ENCODE results near the gene DOCK4.
A peak's percentile ranks its signal among the peaks of the same experiment; 100 is the strongest.

DNA sequence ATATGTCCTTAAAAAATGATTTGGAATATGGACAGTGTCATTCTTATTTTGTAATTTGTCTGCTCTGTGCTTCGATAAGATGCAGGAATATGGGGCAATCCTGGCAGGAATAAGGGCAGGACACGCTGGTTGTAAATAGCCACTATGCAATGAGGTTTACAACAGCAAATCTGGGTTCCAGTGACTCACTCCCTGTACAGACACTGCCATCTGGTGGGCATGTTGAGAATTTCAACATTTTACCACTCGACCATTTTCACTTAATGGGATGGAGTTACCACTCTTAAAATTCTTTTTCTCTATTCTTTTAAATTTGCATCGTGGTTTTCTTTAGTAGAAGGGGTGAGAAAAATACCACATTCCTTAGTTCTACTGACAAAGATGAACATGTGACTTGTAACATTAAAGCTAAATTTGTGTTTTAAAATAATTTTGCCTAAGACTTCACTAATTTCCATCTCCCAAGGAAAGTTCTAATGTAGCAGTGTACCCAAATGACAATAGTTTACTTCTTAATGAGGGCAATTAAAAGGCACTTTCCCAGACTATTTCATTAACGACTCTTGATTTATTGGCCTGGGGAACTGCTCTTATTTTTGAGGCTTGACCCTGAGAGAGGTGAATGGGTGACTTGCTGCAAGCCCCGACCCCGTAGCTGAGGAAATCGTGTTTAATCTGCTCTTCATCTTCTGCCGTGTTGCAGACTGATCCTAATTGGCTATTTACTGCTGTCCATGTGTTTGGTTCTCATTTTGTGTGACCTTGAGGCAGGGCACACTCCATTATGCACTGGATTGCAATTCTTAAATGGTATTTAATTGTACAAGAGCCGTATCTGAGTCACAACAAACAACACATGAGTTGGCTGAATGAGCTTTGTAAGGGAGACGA lies 470.3 kb downstream of the DOCK4 start:
- TF ChIP-seq POLR2A (IDR thresholded peaks at IDR 0.05) (no peak), POLR2AphosphoS5 (IDR thresholded peaks at IDR 0.05) (no peak)
- TF ChIP-seq, protein P1, sequence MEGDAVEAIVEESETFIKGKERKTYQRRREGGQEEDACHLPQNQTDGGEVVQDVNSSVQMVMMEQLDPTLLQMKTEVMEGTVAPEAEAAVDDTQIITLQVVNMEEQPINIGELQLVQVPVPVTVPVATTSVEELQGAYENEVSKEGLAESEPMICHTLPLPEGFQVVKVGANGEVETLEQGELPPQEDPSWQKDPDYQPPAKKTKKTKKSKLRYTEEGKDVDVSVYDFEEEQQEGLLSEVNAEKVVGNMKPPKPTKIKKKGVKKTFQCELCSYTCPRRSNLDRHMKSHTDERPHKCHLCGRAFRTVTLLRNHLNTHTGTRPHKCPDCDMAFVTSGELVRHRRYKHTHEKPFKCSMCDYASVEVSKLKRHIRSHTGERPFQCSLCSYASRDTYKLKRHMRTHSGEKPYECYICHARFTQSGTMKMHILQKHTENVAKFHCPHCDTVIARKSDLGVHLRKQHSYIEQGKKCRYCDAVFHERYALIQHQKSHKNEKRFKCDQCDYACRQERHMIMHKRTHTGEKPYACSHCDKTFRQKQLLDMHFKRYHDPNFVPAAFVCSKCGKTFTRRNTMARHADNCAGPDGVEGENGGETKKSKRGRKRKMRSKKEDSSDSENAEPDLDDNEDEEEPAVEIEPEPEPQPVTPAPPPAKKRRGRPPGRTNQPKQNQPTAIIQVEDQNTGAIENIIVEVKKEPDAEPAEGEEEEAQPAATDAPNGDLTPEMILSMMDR (IDR thresholded peaks at IDR 0.05): peak; percentile 78 to 87 (median 85)
